ENCODE data around the gene FKBP6.

The FKBP6 gene

GRCh38 chr7:73363225-73364005 lies 35.5 kb downstream of the FKBP6 start:
- no peaks in the 10 kb centered on the region for H3K36me3 ChIP-seq (ENCODE audit: low read depth)
- no peak overlapping the region for H3K27ac ChIP-seq (ENCODE audit: poor library complexity, severe bottlenecking)
- no peaks in the 10 kb centered on the region for H3K27me3 ChIP-seq (ENCODE audit: insufficient read depth, poor library complexity, severe bottlenecking)
- H3K4me1 ChIP-seq (ENCODE audit: insufficient read depth, poor library complexity, severe bottlenecking) = peaks cover 1% of the 10 kb centered on the region
- H3K4me3 ChIP-seq (ENCODE audit: severe bottlenecking) = no peak overlapping the region
- no peaks in the 10 kb centered on the region for H3K9me3 ChIP-seq (ENCODE audit: severe bottlenecking)
- ATAC-seq (ENCODE audit: low read depth) = no peak
- DNase-seq (ENCODE audit: low spot score) = no peak
- TF ChIP-seq CTCF (IDR thresholded peaks at IDR 0.05; ENCODE audit: poor library complexity, severe bottlenecking) = no peak

GRCh38 chr7:73364006-73364728 lies 36.2 kb downstream of the FKBP6 start:
- H3K27me3 ChIP-seq (ENCODE audit: insufficient read depth, poor library complexity, severe bottlenecking) = no peaks in the 10 kb centered on the region
- no peak overlapping the region for H3K27ac ChIP-seq (ENCODE audit: poor library complexity, severe bottlenecking)
- DNase-seq (ENCODE audit: low spot score) (no peak), ATAC-seq (ENCODE audit: low read depth) (peak; percentile 23; the same call in 1 of the 3 replicates)
- H3K4me1 ChIP-seq (ENCODE audit: insufficient read depth, poor library complexity, severe bottlenecking) = no peaks in the 10 kb centered on the region
- no peak for TF ChIP-seq CTCF (IDR thresholded peaks at IDR 0.05; ENCODE audit: poor library complexity, severe bottlenecking)
- H3K9me3 ChIP-seq (ENCODE audit: severe bottlenecking) = no peaks in the 10 kb centered on the region
- no peaks in the 10 kb centered on the region for H3K36me3 ChIP-seq (ENCODE audit: low read depth)
- no peak overlapping the region for H3K4me3 ChIP-seq (ENCODE audit: severe bottlenecking)

- no peaks in the 10 kb centered on the region for H3K27me3 ChIP-seq (ENCODE audit: insufficient read depth, poor library complexity, severe bottlenecking)
- no peak for TF ChIP-seq CTCF (IDR thresholded peaks at IDR 0.05; ENCODE audit: poor library complexity, severe bottlenecking)
- no peak overlapping the region for H3K27ac ChIP-seq (ENCODE audit: poor library complexity, severe bottlenecking)
- H3K9me3 ChIP-seq (ENCODE audit: severe bottlenecking) = no peaks in the 10 kb centered on the region
- DNase-seq (ENCODE audit: low spot score) (no peak), ATAC-seq (ENCODE audit: low read depth) (no peak)
- H3K4me3 ChIP-seq (ENCODE audit: severe bottlenecking) = no peak overlapping the region
- no peaks in the 10 kb centered on the region for H3K36me3 ChIP-seq (ENCODE audit: low read depth)
- H3K4me1 ChIP-seq (ENCODE audit: insufficient read depth, poor library complexity, severe bottlenecking) = no peaks in the 10 kb centered on the region
These were observed 38.2 kb downstream of the FKBP6 start for GRCh38 chr7:73366127-73366526.

- Histone ChIP-seq H3K4me3 (ENCODE audit: severe bottlenecking) (no peak overlapping the region), H3K27me3 (ENCODE audit: insufficient read depth, poor library complexity, severe bottlenecking) (no peaks in the 10 kb centered on the region), H3K36me3 (ENCODE audit: low read depth) (no peaks in the 10 kb centered on the region), H3K9me3 (ENCODE audit: severe bottlenecking) (no peaks in the 10 kb centered on the region), H3K27ac (ENCODE audit: poor library complexity, severe bottlenecking) (no peak overlapping the region), H3K4me1 (ENCODE audit: insufficient read depth, poor library complexity, severe bottlenecking) (no peaks in the 10 kb centered on the region)
- no peak for TF ChIP-seq CTCF (IDR thresholded peaks at IDR 0.05; ENCODE audit: poor library complexity, severe bottlenecking)
- DNase-seq (ENCODE audit: low spot score) (no peak), ATAC-seq (ENCODE audit: low read depth) (no peak)
These were observed 39.0 kb downstream of the FKBP6 start for GRCh38 chr7:73366990-73367389.

- Histone ChIP-seq H3K4me3 (ENCODE audit: severe bottlenecking) (no peak overlapping the region), H3K27ac (ENCODE audit: poor library complexity, severe bottlenecking) (no peak overlapping the region), H3K27me3 (ENCODE audit: insufficient read depth, poor library complexity, severe bottlenecking) (no peaks in the 10 kb centered on the region), H3K9me3 (ENCODE audit: severe bottlenecking) (no peaks in the 10 kb centered on the region), H3K36me3 (ENCODE audit: low read depth) (no peaks in the 10 kb centered on the region), H3K4me1 (ENCODE audit: insufficient read depth, poor library complexity, severe bottlenecking) (no peaks in the 10 kb centered on the region)
- no peak for TF ChIP-seq CTCF (IDR thresholded peaks at IDR 0.05; ENCODE audit: poor library complexity, severe bottlenecking)
- DNase-seq (ENCODE audit: low spot score) (no peak), ATAC-seq (ENCODE audit: low read depth) (no peak)
These were observed 41.0 kb downstream of the FKBP6 start for GRCh38 chr7:73369009-73369408.
